Measurements from ENCODE around the gene CCDC146.
"Not testable (repeated sequence)": the region's sequence is repeated elsewhere in the genome, so short reads cannot be mapped to it uniquely, and the experiment has no call there.

The CCDC146 gene

GRCh38 chr7:77157446-77157845 lies 35.0 kb downstream of the CCDC146 start:
- Histone ChIP-seq H3K4me1 (peaks cover 0 to 8% (median 0%) of the 10 kb centered on the region in 4 donors), H3K27ac (no peak overlapping the region), H3K36me3 (no peaks in the 10 kb centered on the region), H3K27me3 (no peaks in the 10 kb centered on the region), H3K9me3 (no peaks in the 10 kb centered on the region), H3K4me3 (no peak overlapping the region)
- intact Hi-C loops (cut with DNase I; ENCODE audit: low total_unique reads), result no loop called here
- DNase-seq, result no peak
- TF ChIP-seq CTCF (IDR thresholded peaks at IDR 0.05), result no peak

- DNase-seq; H3K27ac ChIP-seq; H3K4me3 ChIP-seq; H3K36me3 ChIP-seq; intact Hi-C loops (cut with DNase I; ENCODE audit: low total_unique reads); H3K9me3 ChIP-seq; H3K27me3 ChIP-seq: not testable (repeated sequence)
- peaks cover 0 to 12% (median 0%) of the 10 kb centered on the region in 4 donors for H3K4me1 ChIP-seq
These were observed 48.7 kb downstream of the CCDC146 start for GRCh38 chr7:77171073-77171472.

GRCh38 chr7:77172437-77173172 lies 50.2 kb downstream of the CCDC146 start:
- DNase-seq; H3K27ac ChIP-seq; H3K9me3 ChIP-seq; H3K36me3 ChIP-seq; H3K27me3 ChIP-seq; intact Hi-C loops (cut with DNase I; ENCODE audit: low total_unique reads); H3K4me3 ChIP-seq: not testable (repeated sequence)
- H3K4me1 ChIP-seq, result peaks cover 0 to 20% (median 1%) of the 10 kb centered on the region in 4 donors

GRCh38 chr7:77174418-77174817 lies 52.0 kb downstream of the CCDC146 start:
- intact Hi-C loops (cut with DNase I; ENCODE audit: low total_unique reads), result not testable (repeated sequence)

GRCh38 chr7:77175274-77175800 lies 52.9 kb downstream of the CCDC146 start:
- peak overlapping the region in 1 of 2 donors; percentile 55 for H3K27ac ChIP-seq

More at GRCh38 chr7:77174418-77174817, 52.0 kb downstream of the CCDC146 start:
- not testable (repeated sequence) for H3K4me3 ChIP-seq, H3K9me3 ChIP-seq, H3K36me3 ChIP-seq, DNase-seq, H3K27me3 ChIP-seq
- H3K27ac ChIP-seq, result peak overlapping the region; percentile 44 to 55
- peaks cover 0 to 28% (median 1%) of the 10 kb centered on the region in 4 donors for H3K4me1 ChIP-seq

GRCh38 chr7:77177321-77177904 lies 55.0 kb downstream of the CCDC146 start:
- Histone ChIP-seq H3K4me3 (peak overlapping the region in 1 of 2 donors; percentile 10), H3K4me1 (peaks cover 0 to 28% (median 1%) of the 10 kb centered on the region in 4 donors), H3K27ac (peak overlapping the region; percentile 44 to 64)
- DNase-seq; intact Hi-C loops (cut with DNase I; ENCODE audit: low total_unique reads); H3K9me3 ChIP-seq; H3K27me3 ChIP-seq; H3K36me3 ChIP-seq: not testable (repeated sequence)

More at GRCh38 chr7:77175274-77175800, 52.9 kb downstream of the CCDC146 start:
- H3K27me3 ChIP-seq; H3K36me3 ChIP-seq; intact Hi-C loops (cut with DNase I; ENCODE audit: low total_unique reads); H3K4me3 ChIP-seq; DNase-seq; H3K9me3 ChIP-seq: not testable (repeated sequence)
- H3K4me1 ChIP-seq, result peaks cover 0 to 28% (median 1%) of the 10 kb centered on the region in 4 donors

GRCh38 chr7:77178024-77178423 lies 55.6 kb downstream of the CCDC146 start:
- H3K9me3 ChIP-seq; intact Hi-C loops (cut with DNase I; ENCODE audit: low total_unique reads); H3K4me3 ChIP-seq; DNase-seq; H3K27me3 ChIP-seq; H3K36me3 ChIP-seq: not testable (repeated sequence)
- Histone ChIP-seq H3K27ac (peak overlapping the region; percentile 44 to 64), H3K4me1 (peaks cover 0 to 28% (median 1%) of the 10 kb centered on the region in 4 donors)

- Histone ChIP-seq H3K4me1 (peaks cover 0 to 32% (median 1%) of the 10 kb centered on the region in 4 donors), H3K27me3 (no peaks in the 10 kb centered on the region), H3K36me3 (no peaks in the 10 kb centered on the region), H3K9me3 (no peaks in the 10 kb centered on the region), H3K27ac (no peak overlapping the region), H3K4me3 (no peak overlapping the region)
- no peak for DNase-seq
- no peak for TF ChIP-seq CTCF (IDR thresholded peaks at IDR 0.05)
- intact Hi-C loops (cut with DNase I; ENCODE audit: low total_unique reads), result no loop called here
These were observed 58.7 kb downstream of the CCDC146 start for GRCh38 chr7:77181015-77181595.

Measured in tibial artery (tissue), 4 donors.